SU-DHL-6 (cell line): ENCODE data around the gene RNF166.

ENCODE experiments used
- EZH2phosphoT487 ChIP-seq: fragments of 200-600 bp; sonication (generic), shearing (Covaris generic); conservative IDR thresholded peaks from 2 replicates; pipeline ENCODE4 v1.6.1; 2018; ENCODE audit warnings: mild to moderate bottlenecking, antibody characterized with exemption, low read length, moderate library complexity, mixed read lengths
- TF ChIP-seq, protein P1 (sequence below): fragments of 200-600 bp; sonication (generic); IDR thresholded peaks from one replicate; pipeline ENCODE4 v1.5.1; 2017; ENCODE audit warnings: antibody characterized with exemption, mild to moderate bottlenecking, low read length, moderate library complexity; ENCODE audit not compliant: insufficient read depth, poor library complexity, severe bottlenecking

GRCh38 chr16:88752386-88753002 lies 46.3 kb upstream of the RNF166 start:
- TF ChIP-seq, protein P1, sequence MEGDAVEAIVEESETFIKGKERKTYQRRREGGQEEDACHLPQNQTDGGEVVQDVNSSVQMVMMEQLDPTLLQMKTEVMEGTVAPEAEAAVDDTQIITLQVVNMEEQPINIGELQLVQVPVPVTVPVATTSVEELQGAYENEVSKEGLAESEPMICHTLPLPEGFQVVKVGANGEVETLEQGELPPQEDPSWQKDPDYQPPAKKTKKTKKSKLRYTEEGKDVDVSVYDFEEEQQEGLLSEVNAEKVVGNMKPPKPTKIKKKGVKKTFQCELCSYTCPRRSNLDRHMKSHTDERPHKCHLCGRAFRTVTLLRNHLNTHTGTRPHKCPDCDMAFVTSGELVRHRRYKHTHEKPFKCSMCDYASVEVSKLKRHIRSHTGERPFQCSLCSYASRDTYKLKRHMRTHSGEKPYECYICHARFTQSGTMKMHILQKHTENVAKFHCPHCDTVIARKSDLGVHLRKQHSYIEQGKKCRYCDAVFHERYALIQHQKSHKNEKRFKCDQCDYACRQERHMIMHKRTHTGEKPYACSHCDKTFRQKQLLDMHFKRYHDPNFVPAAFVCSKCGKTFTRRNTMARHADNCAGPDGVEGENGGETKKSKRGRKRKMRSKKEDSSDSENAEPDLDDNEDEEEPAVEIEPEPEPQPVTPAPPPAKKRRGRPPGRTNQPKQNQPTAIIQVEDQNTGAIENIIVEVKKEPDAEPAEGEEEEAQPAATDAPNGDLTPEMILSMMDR: no peak
- TF ChIP-seq EZH2phosphoT487: no peak
